Stimulated activated CD4-positive, alpha-beta T cell treated with anti-CD3 and anti-CD28 coated beads, Interleukin-2, amount 100 ng/mL, for 24 hours (primary cell): ENCODE results near the gene YIPF2.

Experiments
- DNase-seq, 2 donors: peaks; one replicate each; pipeline ENCODE4 v3.0.0-alpha.2; 2020

YIPF2 gene

GRCh38 chr19:10936661-10937084 lies 8.2 kb upstream of the YIPF2 start:
- DNase-seq = peak; percentile 18 to 39

- DNase-seq = no peak
Measured at GRCh38 chr19:10935371-10936059, 7.1 kb upstream of the YIPF2 start.

- DNase-seq = no peak
Measured at GRCh38 chr19:10929402-10929794, 959 bp upstream of the YIPF2 start.

DNA sequence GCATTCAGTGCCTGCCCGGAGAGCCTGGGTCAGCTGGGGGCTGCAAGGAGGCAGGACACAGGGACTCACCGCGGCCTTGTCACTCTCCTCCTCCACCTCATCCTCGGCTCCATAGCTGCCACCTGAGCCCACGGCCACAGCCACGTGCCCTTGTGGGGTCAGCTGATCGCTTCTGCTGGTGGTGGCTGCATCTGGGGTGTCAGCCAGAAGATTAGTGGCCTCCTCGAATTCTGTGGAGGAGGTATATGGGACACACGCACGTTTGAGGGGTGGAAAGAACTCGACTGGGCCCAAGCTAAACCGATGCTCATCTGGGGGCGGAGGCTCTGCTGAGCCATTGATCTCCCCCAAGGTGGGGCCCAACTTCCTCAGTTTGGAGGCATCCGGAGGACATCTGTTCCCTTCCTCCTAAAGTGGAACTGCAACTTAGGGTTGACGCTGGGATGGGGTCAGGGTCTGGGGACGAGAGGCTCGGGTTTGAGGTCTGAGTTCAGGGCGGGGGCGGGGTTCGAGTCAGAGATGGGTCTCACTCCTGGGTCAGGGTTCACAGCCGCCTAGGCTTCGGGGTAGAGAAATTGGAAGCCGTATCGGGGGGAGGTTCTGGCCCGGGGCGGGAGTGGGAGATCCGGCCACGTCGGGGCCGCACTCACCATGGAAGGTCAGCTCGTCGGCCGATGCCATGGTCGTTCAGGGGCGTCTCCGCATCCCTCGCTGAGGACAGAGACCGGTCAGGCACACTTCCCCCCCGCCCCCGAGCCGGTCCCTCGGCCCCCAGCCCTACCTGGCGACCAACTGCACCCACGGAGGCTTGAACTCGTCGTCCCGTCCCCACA lies 493 bp downstream of the YIPF2 start:
- peak; percentile 11 to 28 for DNase-seq

- no peak for DNase-seq
Measured at GRCh38 chr19:10924597-10924996, 3.8 kb downstream of the YIPF2 start.

DNA sequence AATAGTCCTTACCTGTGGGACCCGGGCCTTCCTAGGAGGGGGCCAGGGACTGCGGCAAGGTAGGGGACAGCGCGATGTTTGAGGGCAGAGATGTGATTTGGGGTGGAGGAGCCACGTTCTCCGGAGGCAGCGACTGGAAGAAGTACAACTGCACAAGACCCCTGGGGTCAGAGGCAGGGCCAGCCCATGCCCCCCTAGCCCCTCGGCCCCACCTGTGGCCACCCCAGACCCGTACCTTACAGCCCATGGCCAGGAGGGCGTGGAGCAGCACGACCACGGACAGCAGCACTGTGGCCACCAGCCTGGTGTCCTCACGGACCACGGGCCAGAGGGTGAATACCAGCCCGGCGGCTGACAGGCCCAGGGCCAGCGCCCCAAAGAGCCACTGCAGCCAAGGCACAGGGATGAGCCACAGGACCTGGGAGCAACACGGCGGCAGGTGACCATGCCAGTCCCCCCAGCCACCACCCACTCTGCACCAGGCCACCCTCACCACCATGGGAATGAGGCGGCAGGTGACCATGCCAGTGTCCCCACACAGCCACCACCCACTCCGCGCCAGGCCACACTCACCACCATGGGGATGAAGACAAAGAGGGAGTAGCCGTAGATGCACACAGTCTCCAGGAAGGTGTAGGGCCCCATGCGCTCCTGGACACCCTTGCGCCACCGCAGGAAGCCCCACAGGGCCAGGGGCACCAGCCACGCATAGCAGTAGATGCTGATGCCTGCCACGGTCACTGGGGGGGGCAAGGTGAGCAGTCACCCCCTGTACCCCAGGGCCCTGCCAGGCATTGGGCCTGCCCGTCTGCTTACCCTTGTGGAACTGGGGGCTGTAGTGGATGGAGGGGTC lies 5.0 kb downstream of the YIPF2 start:
- no peak for DNase-seq

DNA sequence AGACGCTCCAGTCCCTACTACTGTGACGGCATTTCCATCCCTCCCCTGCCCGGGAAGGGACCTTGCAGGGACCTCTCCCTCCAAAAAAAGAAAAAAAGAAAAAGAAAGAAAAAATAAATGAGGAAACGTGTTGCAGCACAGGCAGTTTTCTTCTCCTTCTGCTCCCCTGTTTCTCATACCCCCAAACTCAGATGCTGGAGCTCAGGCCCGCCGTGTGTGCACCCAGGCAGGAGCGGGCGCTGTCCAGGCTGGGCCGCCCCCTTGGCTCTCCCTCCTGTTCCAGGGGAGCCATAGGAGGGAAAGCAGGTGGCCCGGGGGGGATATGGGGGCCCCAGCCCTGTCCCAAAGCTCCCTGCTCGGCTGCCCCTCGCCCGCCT lies 5.8 kb downstream of the YIPF2 start:
- DNase-seq = no peak

- no peak for DNase-seq
Measured at GRCh38 chr19:10921910-10922637, 6.4 kb downstream of the YIPF2 start.

GRCh38 chr19:10921199-10921909 lies 7.1 kb downstream of the YIPF2 start:
- DNase-seq = no peak

DNA sequence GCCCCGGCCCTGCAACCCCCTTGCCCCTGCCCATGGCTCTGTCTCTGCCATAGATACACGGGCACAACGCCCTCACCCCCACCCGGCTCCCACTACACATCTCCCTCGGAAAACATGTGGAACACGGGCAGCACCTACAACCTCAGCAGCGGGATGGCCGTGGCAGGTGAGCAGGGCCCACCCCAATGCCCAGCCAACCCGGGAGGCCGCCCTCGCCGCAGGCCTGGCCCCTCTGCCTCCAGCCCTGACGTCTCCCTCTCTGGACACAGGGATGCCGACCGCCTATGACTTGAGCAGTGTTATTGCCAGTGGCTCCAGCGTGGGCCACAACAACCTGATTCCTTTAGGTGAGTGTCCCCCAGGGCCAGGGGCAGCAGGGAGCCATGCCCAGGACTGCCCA lies 7.7 kb downstream of the YIPF2 start:
- DNase-seq = no peak

GRCh38 chr19:10920288-10920655 lies 8.2 kb downstream of the YIPF2 start:
- no peak for DNase-seq

- no peak for DNase-seq
Measured at GRCh38 chr19:10919352-10920287, 8.8 kb downstream of the YIPF2 start.

GRCh38 chr19:10918359-10918758 lies 10.1 kb downstream of the YIPF2 start:
- no peak for DNase-seq

DNA sequence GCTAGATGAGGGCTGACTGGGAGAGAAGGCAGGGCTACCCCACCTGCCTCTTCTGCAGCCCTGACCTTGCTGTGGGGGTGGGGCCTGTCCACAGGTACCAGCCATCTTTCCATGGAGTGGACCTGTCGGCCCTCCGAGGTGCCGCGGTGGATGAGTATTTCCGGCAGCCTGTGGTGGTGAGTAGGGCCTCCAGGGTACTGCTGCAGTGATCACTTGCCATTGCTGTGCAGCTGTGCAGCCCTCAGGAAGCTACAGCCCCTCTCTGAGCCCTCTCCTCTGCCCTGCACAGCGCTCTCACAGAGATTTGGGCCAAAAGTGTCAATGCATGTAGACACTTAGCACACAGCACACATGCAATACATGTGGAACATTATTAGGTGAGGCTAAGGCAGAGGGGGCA lies 11.8 kb downstream of the YIPF2 start:
- DNase-seq = no peak

GRCh38 chr19:10915130-10916091 lies 13.0 kb downstream of the YIPF2 start:
- no peak for DNase-seq

GRCh38 chr19:10913716-10914340 lies 14.6 kb downstream of the YIPF2 start:
- no peak for DNase-seq

DNA sequence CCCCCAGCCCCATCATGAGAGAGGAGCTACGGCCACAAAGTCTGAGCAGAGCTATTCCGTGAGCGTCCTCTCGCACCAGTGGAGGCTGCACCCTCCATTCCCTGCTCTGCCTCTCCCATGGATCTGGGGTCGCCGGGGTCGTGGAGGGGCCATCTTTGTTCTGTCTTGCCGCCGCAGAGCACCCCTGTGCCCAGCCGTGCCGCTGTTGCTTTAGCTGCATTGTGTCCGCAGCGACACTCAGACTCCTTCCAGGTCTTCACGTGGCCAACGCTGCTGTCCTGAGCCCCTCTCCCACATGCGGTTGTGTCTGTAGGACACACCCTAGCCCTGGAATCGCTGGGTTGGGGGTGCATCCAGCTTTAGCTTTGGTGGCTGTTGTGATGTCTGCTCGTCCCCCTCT lies 15.8 kb downstream of the YIPF2 start:
- DNase-seq = no peak

GRCh38 chr19:10911579-10912363 lies 16.7 kb downstream of the YIPF2 start:
- no peak for DNase-seq
